A673 (cell line): ENCODE data around the gene FAM236D. TPM values are rescaled to one million over a fixed set of nuclear protein-coding genes. Genes with fewer than 3 reads are reported as not detected.
"Not testable (repeated sequence)": the region's sequence is repeated elsewhere in the genome, so short reads cannot be mapped to it uniquely, and the experiment has no call there.

Experiments
- Bru-seq: library from RNA; stranded (reverse); fragments of 400-500 nt; gene quantifications from one replicate; lab custom pipeline; 2021; lab: Mats Ljungman, UMichigan
- BruChase-seq, 2 experiments: library from RNA; stranded (reverse); fragments of 400-500 nt; gene quantifications; one replicate each; lab custom pipeline; 2021; lab: Mats Ljungman, UMichigan
- BruUV-seq: library from RNA; stranded (reverse); fragments of 400-500 nt; replicated peaks from 2 replicates; lab custom pipeline; 2021; lab: Mats Ljungman, UMichigan
- CTCF ChIA-PET: fragments of 300-600 bp; sonication (Branson Sonifier 250); formaldehyde crosslinking; loops from one replicate; lab custom pipeline; 2022; ENCODE audit warnings: antibody characterized with exemption; lab: Charles Lee
- POLR2A ChIA-PET: fragments of 300-600 bp; sonication (Branson Sonifier 250); formaldehyde crosslinking; loops from one replicate; lab custom pipeline; 2022; ENCODE audit warnings: antibody characterized with exemption; ENCODE audit not compliant: low non-redundant PET; lab: Charles Lee
- DNase-seq: peaks from one replicate; pipeline ENCODE4 v3.0.0-alpha.2; 2015; ENCODE audit warnings: low spot score
- H3K27ac ChIP-seq: fragments of 200-600 bp; sonication (generic); 2 replicates; pipeline ENCODE4 v1.5.1; 2016; ENCODE audit warnings: mixed run types, low read depth, mild to moderate bottlenecking, mixed read lengths, antibody characterized with exemption, low read length; ENCODE audit not compliant: poor library complexity, severe bottlenecking
- H3K27me3 ChIP-seq: fragments of 200-600 bp; sonication (generic); replicated peaks from 2 replicates; pipeline ENCODE4 v1.6.1; 2017; ENCODE audit warnings: mixed run types, low read depth, mild to moderate bottlenecking, mixed read lengths, antibody characterized with exemption, low read length; ENCODE audit not compliant: insufficient read depth, poor library complexity
- H3K36me3 ChIP-seq: fragments of 200-600 bp; sonication (generic); 2 replicates; pipeline ENCODE4 v1.6.1; 2016; ENCODE audit warnings: mixed run types, mild to moderate bottlenecking, mixed read lengths, antibody characterized with exemption, low read length; ENCODE audit not compliant: insufficient read depth, poor library complexity, severe bottlenecking
- H3K4me1 ChIP-seq: fragments of 200-600 bp; sonication (generic); 2 replicates; pipeline ENCODE4 v1.6.1; 2017; ENCODE audit warnings: mixed run types, mild to moderate bottlenecking, mixed read lengths, antibody characterized with exemption, low read length; ENCODE audit not compliant: insufficient read depth, poor library complexity, severe bottlenecking
- H3K4me3 ChIP-seq: fragments of 200-600 bp; sonication (generic); 2 replicates; pipeline ENCODE4 v1.5.1; 2016; ENCODE audit warnings: low read depth, mixed run types, mild to moderate bottlenecking, mixed read lengths, low read length; ENCODE audit not compliant: poor library complexity, severe bottlenecking
- H3K9me3 ChIP-seq: fragments of 200-600 bp; sonication (generic); 2 replicates; pipeline ENCODE4 v1.6.1; 2016; ENCODE audit warnings: mixed run types, low read depth, mild to moderate bottlenecking, mixed read lengths, antibody characterized with exemption, low read length; ENCODE audit not compliant: poor library complexity, severe bottlenecking
- intact Hi-C: fragments of 100-400 bp; cut with micrococcal nuclease; formaldehyde crosslinking; loops from one replicate; pipeline ENCODE4 v1.10.0; 2022; ENCODE audit not compliant: unreplicated experiment
- long read RNA-seq: library from polyadenylated mRNA; stranded (forward); transcript quantifications from one replicate; pipeline ENCODE4 v2.0.0, GENCODE V29; 2022
- total RNA-seq: library from RNA; stranded (reverse); gene quantifications from 2 replicates; pipeline ENCODE4 v1.2.3, GENCODE V29; 2021

The FAM236D gene
- total RNA-seq (not detected in 2 replicates), Bru-seq, nascent RNA (not detected), BruChase-seq, experiment 1, labeled RNA remaining after a 2-hour chase (not detected), BruChase-seq, experiment 2, labeled RNA remaining after a 6-hour chase (not detected)
- long read RNA-seq, result 0 reads

- H3K4me1 ChIP-seq, BruUV-seq, H3K36me3 ChIP-seq, H3K4me3 ChIP-seq, DNase-seq, POLR2A ChIA-PET, H3K9me3 ChIP-seq, H3K27ac ChIP-seq, intact Hi-C loops, CTCF ChIA-PET, H3K27me3 ChIP-seq: not testable (repeated sequence)
These were observed at the start of gene FAM236D for GRCh38 chrX:72808110-72808509. TSS of gene FAM236D (minus strand) at chrX:72808210. CDS start at chrX:72808110, 100 bp downstream.

DNA sequence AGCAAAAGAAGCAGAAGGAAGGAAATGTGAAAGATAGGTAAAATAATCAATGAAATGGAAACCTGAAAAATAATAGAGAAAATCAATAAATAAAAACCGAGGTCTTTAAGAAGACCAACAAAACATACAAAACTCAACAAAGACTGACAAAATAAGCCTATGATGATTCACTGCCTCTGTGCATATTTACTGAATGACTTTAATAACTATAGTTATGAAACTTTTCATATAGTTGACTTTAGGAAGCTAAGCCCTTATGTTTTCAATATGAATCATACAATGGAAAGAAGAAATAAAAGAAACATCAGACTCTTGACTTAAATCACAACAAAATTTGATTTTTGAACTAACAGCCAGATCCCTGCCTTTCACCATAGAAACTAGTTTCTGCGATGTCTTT, 29.5 kb upstream of the FAM236D start:
- H3K4me3 ChIP-seq, DNase-seq, POLR2A ChIA-PET, H3K36me3 ChIP-seq, H3K27me3 ChIP-seq, H3K9me3 ChIP-seq, H3K4me1 ChIP-seq, BruUV-seq, intact Hi-C loops, H3K27ac ChIP-seq, CTCF ChIA-PET: not testable (repeated sequence)

GRCh38 chrX:72830701-72831100, 22.7 kb upstream of the FAM236D start:
- H3K27ac ChIP-seq, H3K36me3 ChIP-seq, BruUV-seq, H3K4me3 ChIP-seq, H3K27me3 ChIP-seq, DNase-seq, H3K4me1 ChIP-seq, POLR2A ChIA-PET, H3K9me3 ChIP-seq, CTCF ChIA-PET, intact Hi-C loops: not testable (repeated sequence)

DNA sequence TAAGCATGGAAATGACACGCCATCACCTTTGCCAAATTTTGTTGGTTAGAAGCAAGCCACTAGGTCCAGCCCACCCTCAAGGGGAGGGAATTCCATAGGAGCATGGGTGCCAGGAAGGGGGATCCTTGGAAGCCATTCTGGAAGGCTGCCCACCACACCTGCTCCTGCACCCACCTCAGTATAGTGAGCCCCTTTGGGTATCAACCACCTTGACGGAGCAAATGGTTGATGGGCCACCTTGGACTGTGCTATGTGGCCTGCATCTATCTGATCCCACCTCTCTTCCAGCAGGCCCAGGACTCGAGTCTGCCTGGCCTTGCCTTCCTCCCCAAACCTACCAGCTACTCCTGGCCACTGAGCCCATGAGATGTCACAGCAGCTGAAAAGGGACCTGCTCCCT, 17.6 kb downstream of the FAM236D start:
- H3K27ac ChIP-seq, H3K4me3 ChIP-seq, H3K36me3 ChIP-seq, intact Hi-C loops, H3K4me1 ChIP-seq, POLR2A ChIA-PET, H3K9me3 ChIP-seq, DNase-seq, CTCF ChIA-PET, H3K27me3 ChIP-seq, BruUV-seq: not testable (repeated sequence)

- H3K4me1 ChIP-seq, BruUV-seq, H3K36me3 ChIP-seq, H3K27me3 ChIP-seq, H3K4me3 ChIP-seq, DNase-seq, H3K27ac ChIP-seq, intact Hi-C loops, CTCF ChIA-PET, POLR2A ChIA-PET, H3K9me3 ChIP-seq: not testable (repeated sequence)
These were observed 19.9 kb downstream of the FAM236D start for GRCh38 chrX:72788142-72788541.

GRCh38 chrX:72783964-72784363, 24.0 kb downstream of the FAM236D start:
- H3K4me1 ChIP-seq, H3K9me3 ChIP-seq, POLR2A ChIA-PET, intact Hi-C loops, DNase-seq, CTCF ChIA-PET, H3K27me3 ChIP-seq, H3K36me3 ChIP-seq, H3K4me3 ChIP-seq, H3K27ac ChIP-seq, BruUV-seq: not testable (repeated sequence)

DNA sequence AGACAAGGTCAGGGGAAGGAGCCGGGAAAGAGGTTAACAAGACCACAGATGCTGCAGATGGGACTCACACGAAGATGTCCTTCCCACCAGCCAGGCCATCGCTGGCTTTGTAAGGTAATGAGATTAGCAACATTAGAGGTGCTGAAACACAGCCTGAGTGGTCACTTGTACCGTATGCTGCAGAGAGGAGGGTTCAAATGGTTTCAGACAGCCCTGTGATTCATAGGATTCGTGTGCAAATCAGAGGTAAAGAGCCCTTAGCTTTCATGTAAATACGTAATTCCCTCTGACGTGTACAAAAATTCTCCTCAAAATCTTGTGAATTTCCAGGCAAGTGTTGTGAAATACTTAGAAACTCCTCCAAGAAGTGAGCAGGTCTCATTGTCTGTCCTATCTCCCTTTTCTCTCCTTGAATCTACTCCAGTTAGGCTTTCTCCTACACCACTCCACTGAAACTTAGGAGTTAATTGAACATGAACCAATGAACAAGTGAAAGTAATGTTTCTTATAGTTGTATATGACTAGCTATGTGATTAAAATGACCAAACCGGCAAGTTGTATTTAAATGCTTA, 24.6 kb downstream of the FAM236D start:
- BruUV-seq, DNase-seq, H3K9me3 ChIP-seq, H3K27me3 ChIP-seq, H3K36me3 ChIP-seq, POLR2A ChIA-PET, CTCF ChIA-PET, H3K4me3 ChIP-seq, H3K27ac ChIP-seq, H3K4me1 ChIP-seq, intact Hi-C loops: not testable (repeated sequence)

GRCh38 chrX:72782560-72782959, 25.4 kb downstream of the FAM236D start, which contains the start of gene FAM236B:
TSS of gene FAM236B (minus strand) at chrX:72782660. CDS start at chrX:72782560, 100 bp downstream.
- H3K27ac ChIP-seq, H3K27me3 ChIP-seq, BruUV-seq, DNase-seq, intact Hi-C loops, H3K36me3 ChIP-seq, POLR2A ChIA-PET, H3K4me3 ChIP-seq, H3K4me1 ChIP-seq, H3K9me3 ChIP-seq, CTCF ChIA-PET: not testable (repeated sequence)
